Activated naive CD4-positive, alpha-beta T cell treated with anti-CD3 and anti-CD28 coated beads, Interleukin-2, amount 10 ng/mL, durations not matched to agents 7 days and 5 days (primary cell): Measurements from ENCODE around the gene NTM.

ENCODE experiments used
- CTCF ChIA-PET: fragments of 350-600 bp; sonication (Branson Sonifier 250); formaldehyde crosslinking; loops from one replicate; lab custom pipeline; 2021; ENCODE audit warnings: antibody characterized with exemption; lab: Charles Lee
- DNase-seq: peaks from one replicate; pipeline ENCODE4 v3.0.0-alpha.2; 2020
- H3K27ac Mint-ChIP-seq: one replicate; pipeline ENCODE4 v1.8.0; 2021; ENCODE audit warnings: mild to moderate bottlenecking, moderate library complexity, mixed read lengths
- H3K27me3 Mint-ChIP-seq: one replicate; pipeline ENCODE4 v1.8.0; 2021; ENCODE audit warnings: mild to moderate bottlenecking, mixed read lengths
- H3K36me3 Mint-ChIP-seq: one replicate; pipeline ENCODE4 v1.8.0; 2021; ENCODE audit warnings: mixed read lengths
- H3K4me1 Mint-ChIP-seq: one replicate; pipeline ENCODE4 v1.8.0; 2021; ENCODE audit warnings: mixed read lengths
- H3K4me3 Mint-ChIP-seq: one replicate; pipeline ENCODE4 v1.8.0; 2021; ENCODE audit warnings: mild to moderate bottlenecking, moderate library complexity, mixed read lengths
- H3K9me3 Mint-ChIP-seq: one replicate; pipeline ENCODE4 v1.8.0; 2021; ENCODE audit warnings: mixed read lengths

NTM gene

GRCh38 chr11:131599285-131599684 lies 228.9 kb downstream of the NTM start:
- H3K4me1 Mint-ChIP-seq = no peaks in the 10 kb centered on the region
- H3K27ac Mint-ChIP-seq = no peak overlapping the region
- CTCF ChIA-PET = no interaction called here
- no peak for DNase-seq
- no peak overlapping the region for H3K4me3 Mint-ChIP-seq
- no peaks in the 10 kb centered on the region for H3K27me3 Mint-ChIP-seq
- no peaks in the 10 kb centered on the region for H3K36me3 Mint-ChIP-seq
- no peaks in the 10 kb centered on the region for H3K9me3 Mint-ChIP-seq

GRCh38 chr11:131600628-131601027 lies 230.2 kb downstream of the NTM start:
- CTCF ChIA-PET = no interaction called here
- no peaks in the 10 kb centered on the region for H3K9me3 Mint-ChIP-seq
- H3K36me3 Mint-ChIP-seq = no peaks in the 10 kb centered on the region
- no peak overlapping the region for H3K4me3 Mint-ChIP-seq
- no peak for DNase-seq
- H3K27me3 Mint-ChIP-seq = no peaks in the 10 kb centered on the region
- no peak overlapping the region for H3K27ac Mint-ChIP-seq
- H3K4me1 Mint-ChIP-seq = no peaks in the 10 kb centered on the region

- no peak overlapping the region for H3K4me3 Mint-ChIP-seq
- H3K27me3 Mint-ChIP-seq = no peaks in the 10 kb centered on the region
- no peak for DNase-seq
- H3K36me3 Mint-ChIP-seq = no peaks in the 10 kb centered on the region
- no peaks in the 10 kb centered on the region for H3K9me3 Mint-ChIP-seq
- no peak overlapping the region for H3K27ac Mint-ChIP-seq
- CTCF ChIA-PET = no interaction called here
- H3K4me1 Mint-ChIP-seq = no peaks in the 10 kb centered on the region
Measured at GRCh38 chr11:131601586-131601985, 231.2 kb downstream of the NTM start.

GRCh38 chr11:131602431-131602830 lies 232.0 kb downstream of the NTM start:
- H3K27ac Mint-ChIP-seq = no peak overlapping the region
- no peak overlapping the region for H3K4me3 Mint-ChIP-seq
- no peaks in the 10 kb centered on the region for H3K36me3 Mint-ChIP-seq
- no peaks in the 10 kb centered on the region for H3K4me1 Mint-ChIP-seq
- no peaks in the 10 kb centered on the region for H3K27me3 Mint-ChIP-seq
- H3K9me3 Mint-ChIP-seq = peaks cover under 1% of the 10 kb centered on the region
- CTCF ChIA-PET = no interaction called here
- DNase-seq = no peak

- Mint-ChIP-seq H3K4me1 (no peaks in the 10 kb centered on the region), H3K27me3 (no peaks in the 10 kb centered on the region), H3K27ac (no peak overlapping the region), H3K9me3 (peaks cover 4% of the 10 kb centered on the region), H3K4me3 (no peak overlapping the region), H3K36me3 (no peaks in the 10 kb centered on the region)
- CTCF ChIA-PET = no interaction called here
- no peak for DNase-seq
Measured at GRCh38 chr11:131606811-131607335, 236.5 kb downstream of the NTM start.

- H3K27me3 Mint-ChIP-seq = no peaks in the 10 kb centered on the region
- no peak overlapping the region for H3K4me3 Mint-ChIP-seq
- DNase-seq = no peak
- CTCF ChIA-PET = no interaction called here
- H3K27ac Mint-ChIP-seq = no peak overlapping the region
- H3K4me1 Mint-ChIP-seq = no peaks in the 10 kb centered on the region
- H3K9me3 Mint-ChIP-seq = peaks cover 4% of the 10 kb centered on the region
- H3K36me3 Mint-ChIP-seq = no peaks in the 10 kb centered on the region
Measured at GRCh38 chr11:131609337-131609736, 238.9 kb downstream of the NTM start.

- CTCF ChIA-PET = no interaction called here
- no peak for DNase-seq
- no peak overlapping the region for H3K27ac Mint-ChIP-seq
- no peaks in the 10 kb centered on the region for H3K36me3 Mint-ChIP-seq
- peaks cover 4% of the 10 kb centered on the region for H3K9me3 Mint-ChIP-seq
- H3K27me3 Mint-ChIP-seq = no peaks in the 10 kb centered on the region
- no peaks in the 10 kb centered on the region for H3K4me1 Mint-ChIP-seq
- no peak overlapping the region for H3K4me3 Mint-ChIP-seq
Measured at GRCh38 chr11:131609921-131610320, 239.5 kb downstream of the NTM start.

GRCh38 chr11:131611322-131611721 lies 240.9 kb downstream of the NTM start:
- Mint-ChIP-seq H3K9me3 (peaks cover 4% of the 10 kb centered on the region), H3K4me1 (no peaks in the 10 kb centered on the region), H3K4me3 (no peak overlapping the region), H3K36me3 (no peaks in the 10 kb centered on the region), H3K27ac (no peak overlapping the region), H3K27me3 (no peaks in the 10 kb centered on the region)
- CTCF ChIA-PET = no interaction called here
- no peak for DNase-seq

- peaks cover 3% of the 10 kb centered on the region for H3K9me3 Mint-ChIP-seq
- H3K27me3 Mint-ChIP-seq = no peaks in the 10 kb centered on the region
- no peaks in the 10 kb centered on the region for H3K36me3 Mint-ChIP-seq
- no peak overlapping the region for H3K27ac Mint-ChIP-seq
- H3K4me3 Mint-ChIP-seq = no peak overlapping the region
- CTCF ChIA-PET = no interaction called here
- no peak for DNase-seq
- H3K4me1 Mint-ChIP-seq = no peaks in the 10 kb centered on the region
Measured at GRCh38 chr11:131612533-131612932, 242.1 kb downstream of the NTM start.

- Mint-ChIP-seq H3K27ac (no peak overlapping the region), H3K4me3 (no peak overlapping the region), H3K36me3 (no peaks in the 10 kb centered on the region), H3K9me3 (no peaks in the 10 kb centered on the region), H3K4me1 (no peaks in the 10 kb centered on the region), H3K27me3 (no peaks in the 10 kb centered on the region)
- CTCF ChIA-PET = no interaction called here
- DNase-seq = no peak
Measured at GRCh38 chr11:131614631-131615030, 244.2 kb downstream of the NTM start.

- Mint-ChIP-seq H3K27ac (no peak overlapping the region), H3K4me1 (no peaks in the 10 kb centered on the region), H3K27me3 (no peaks in the 10 kb centered on the region), H3K4me3 (no peak overlapping the region), H3K36me3 (no peaks in the 10 kb centered on the region), H3K9me3 (no peaks in the 10 kb centered on the region)
- CTCF ChIA-PET = no interaction called here
- no peak for DNase-seq
Measured at GRCh38 chr11:131615611-131616010, 245.2 kb downstream of the NTM start.

- no peak overlapping the region for H3K27ac Mint-ChIP-seq
- H3K36me3 Mint-ChIP-seq = no peaks in the 10 kb centered on the region
- no peaks in the 10 kb centered on the region for H3K9me3 Mint-ChIP-seq
- no peaks in the 10 kb centered on the region for H3K4me1 Mint-ChIP-seq
- H3K4me3 Mint-ChIP-seq = no peak overlapping the region
- CTCF ChIA-PET = no interaction called here
- DNase-seq = no peak
- H3K27me3 Mint-ChIP-seq = no peaks in the 10 kb centered on the region
Measured at GRCh38 chr11:131616481-131617140, 246.2 kb downstream of the NTM start.

GRCh38 chr11:131618201-131618600 lies 247.8 kb downstream of the NTM start:
- H3K4me1 Mint-ChIP-seq = no peaks in the 10 kb centered on the region
- no peak overlapping the region for H3K4me3 Mint-ChIP-seq
- DNase-seq = no peak
- no peak overlapping the region for H3K27ac Mint-ChIP-seq
- no peaks in the 10 kb centered on the region for H3K36me3 Mint-ChIP-seq
- CTCF ChIA-PET = interaction anchor here (0.8 kb wide), 1 partner anchor 299 kb away, joined by 3 read pairs; no protein-coding TSS in a partner anchor
- H3K27me3 Mint-ChIP-seq = no peaks in the 10 kb centered on the region
- H3K9me3 Mint-ChIP-seq = no peaks in the 10 kb centered on the region

GRCh38 chr11:131622193-131622592 lies 251.8 kb downstream of the NTM start:
- Mint-ChIP-seq H3K27me3 (peaks cover 6% of the 10 kb centered on the region), H3K36me3 (no peaks in the 10 kb centered on the region)
- DNase-seq = no peak

GRCh38 chr11:131624531-131624930 lies 254.1 kb downstream of the NTM start:
- no peaks in the 10 kb centered on the region for H3K4me1 Mint-ChIP-seq
- no peaks in the 10 kb centered on the region for H3K9me3 Mint-ChIP-seq
- peaks cover 6% of the 10 kb centered on the region for H3K27me3 Mint-ChIP-seq
- CTCF ChIA-PET = no interaction called here
- no peaks in the 10 kb centered on the region for H3K36me3 Mint-ChIP-seq
- H3K4me3 Mint-ChIP-seq = no peak overlapping the region
- no peak overlapping the region for H3K27ac Mint-ChIP-seq
- no peak for DNase-seq

More at GRCh38 chr11:131622193-131622592, 251.8 kb downstream of the NTM start:
- Mint-ChIP-seq H3K9me3 (no peaks in the 10 kb centered on the region), H3K4me1 (no peaks in the 10 kb centered on the region), H3K27ac (no peak overlapping the region), H3K4me3 (no peak overlapping the region)
- CTCF ChIA-PET = no interaction called here
